ENCODE results near the gene PRM1.
"Not testable (repeated sequence)": the region's sequence is repeated elsewhere in the genome, so short reads cannot be mapped to it uniquely, and the experiment has no call there.

PRM1 gene

DNA sequence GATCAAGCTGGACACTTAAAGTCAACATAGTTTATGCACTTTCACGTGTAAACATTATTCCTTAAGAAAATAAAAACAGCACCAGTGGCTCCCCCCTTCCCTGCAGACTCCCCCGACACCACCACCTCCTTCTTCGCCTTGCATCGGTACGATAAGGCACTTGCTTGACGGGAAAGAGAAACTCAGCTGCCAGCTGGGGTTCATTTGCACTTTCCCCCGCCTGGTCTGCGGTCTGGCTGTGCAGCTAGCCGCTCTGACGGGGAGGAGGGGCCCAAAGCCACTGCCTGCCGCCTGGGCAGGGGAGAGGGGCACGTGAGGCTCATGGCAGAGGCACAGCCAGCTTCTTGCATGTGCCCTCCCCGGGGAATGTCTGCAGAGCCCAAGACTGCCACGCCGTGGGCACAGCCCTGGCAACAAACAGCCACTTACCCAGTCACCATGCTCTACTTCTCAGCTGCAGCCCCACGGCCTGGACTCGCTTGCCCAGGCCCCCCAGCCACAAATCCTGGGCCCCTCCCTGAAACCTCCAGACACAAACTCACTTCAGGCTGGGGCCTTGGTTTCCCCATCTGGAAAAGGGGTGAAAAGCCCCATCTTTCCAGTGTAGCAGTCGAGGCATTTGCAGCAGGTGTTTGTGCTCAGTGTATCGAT is 16.5 kb upstream of the PRM1 start:
- peak; percentile 83 for ATAC-seq
- DNase-seq = peak; percentile 81

DNA sequence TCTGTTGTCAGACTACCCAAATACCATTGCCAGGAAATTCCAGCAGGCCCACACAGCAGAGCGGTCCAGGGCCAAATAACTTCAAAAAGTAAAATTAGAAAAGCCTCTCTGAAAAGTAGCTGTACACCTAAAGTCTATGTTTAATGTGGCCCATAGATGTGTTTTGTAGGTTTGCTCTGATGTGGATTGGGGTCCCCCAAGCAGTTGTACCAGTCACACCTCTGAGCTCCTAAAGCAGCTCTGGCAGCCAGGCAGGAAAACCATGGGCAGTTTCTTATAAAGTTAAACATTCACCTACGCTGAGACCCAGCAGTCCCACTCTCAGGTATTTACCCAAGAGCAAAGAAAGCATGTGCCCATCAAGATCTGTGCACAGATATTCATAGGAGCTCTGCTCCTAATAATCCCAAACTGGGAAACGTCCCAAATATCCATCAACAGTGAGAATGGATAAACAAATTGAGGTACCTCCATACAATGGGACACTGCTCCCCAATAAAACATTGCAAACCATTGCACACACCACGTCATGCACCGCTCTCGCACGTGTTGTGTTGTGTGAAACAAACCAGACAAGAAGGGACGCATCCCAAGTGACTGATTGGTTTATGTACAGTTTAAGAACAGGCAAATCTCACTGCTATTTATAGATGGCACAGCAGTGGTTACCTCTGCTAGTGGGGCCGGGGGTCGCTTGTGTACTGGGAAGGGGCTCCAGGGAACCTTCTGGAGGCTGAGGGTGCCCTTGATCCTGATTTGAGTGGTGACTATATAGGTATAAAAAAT is 15.8 kb upstream of the PRM1 start:
- ATAC-seq = peak; percentile 24
- no peak for DNase-seq

DNA sequence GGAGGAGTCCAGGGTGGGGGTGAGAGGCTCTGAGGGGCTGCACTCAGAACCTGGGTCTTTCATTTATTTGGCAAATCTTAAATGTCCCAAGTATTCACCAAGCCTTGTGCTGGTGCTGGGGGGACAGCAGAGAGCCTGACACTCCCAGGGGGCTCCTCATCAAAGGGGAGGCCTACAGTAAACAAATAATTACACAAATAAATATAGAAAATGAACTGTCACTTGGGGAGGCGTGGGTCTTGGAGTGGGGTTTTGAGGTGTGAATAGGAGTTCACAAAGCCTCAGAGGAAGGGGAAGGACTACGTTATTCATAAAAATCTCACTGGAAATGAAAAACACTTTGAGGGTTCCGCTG is 15.2 kb upstream of the PRM1 start:
- ATAC-seq = no peak
- DNase-seq = no peak

- DNase-seq = no peak
- ATAC-seq = no peak
These were observed 14.5 kb upstream of the PRM1 start for GRCh38 chr16:11295672-11296071.

DNA sequence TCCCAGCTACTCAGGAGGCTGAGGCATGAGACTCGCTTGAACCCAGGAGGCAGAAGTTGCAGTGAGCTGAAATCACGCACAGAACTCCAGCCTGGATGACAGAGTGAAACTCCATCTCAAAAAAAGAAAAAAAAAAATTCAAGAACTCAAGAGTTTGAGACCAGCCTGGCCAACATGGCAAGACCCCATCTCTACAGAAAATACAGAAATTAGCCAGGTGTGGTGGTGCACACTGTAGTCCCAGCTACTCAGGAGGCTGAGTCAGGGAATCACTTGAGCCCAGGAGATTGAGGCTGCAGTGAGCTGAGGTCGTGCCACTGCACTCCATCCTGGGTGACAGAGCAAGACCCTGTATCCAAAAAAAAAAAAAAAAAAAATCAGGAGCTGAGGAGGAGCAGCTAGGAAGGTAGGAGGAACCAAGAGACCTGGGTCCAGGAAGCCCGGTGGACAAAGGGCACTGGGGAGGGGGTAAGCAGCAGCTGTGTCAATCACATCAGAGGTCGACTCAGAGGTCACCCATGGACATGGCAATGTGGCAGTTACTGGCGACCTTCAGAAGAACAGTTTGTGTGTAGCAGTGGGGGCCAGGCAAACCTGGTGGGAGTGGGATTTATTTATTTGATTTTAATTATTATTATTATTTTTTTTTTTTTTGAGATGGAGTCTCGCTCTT is 11.1 kb upstream of the PRM1 start:
- ATAC-seq (no peak), DNase-seq (no peak)

- DNase-seq (no peak), ATAC-seq (no peak)
These were observed 10.1 kb upstream of the PRM1 start for GRCh38 chr16:11291091-11291703.

DNA sequence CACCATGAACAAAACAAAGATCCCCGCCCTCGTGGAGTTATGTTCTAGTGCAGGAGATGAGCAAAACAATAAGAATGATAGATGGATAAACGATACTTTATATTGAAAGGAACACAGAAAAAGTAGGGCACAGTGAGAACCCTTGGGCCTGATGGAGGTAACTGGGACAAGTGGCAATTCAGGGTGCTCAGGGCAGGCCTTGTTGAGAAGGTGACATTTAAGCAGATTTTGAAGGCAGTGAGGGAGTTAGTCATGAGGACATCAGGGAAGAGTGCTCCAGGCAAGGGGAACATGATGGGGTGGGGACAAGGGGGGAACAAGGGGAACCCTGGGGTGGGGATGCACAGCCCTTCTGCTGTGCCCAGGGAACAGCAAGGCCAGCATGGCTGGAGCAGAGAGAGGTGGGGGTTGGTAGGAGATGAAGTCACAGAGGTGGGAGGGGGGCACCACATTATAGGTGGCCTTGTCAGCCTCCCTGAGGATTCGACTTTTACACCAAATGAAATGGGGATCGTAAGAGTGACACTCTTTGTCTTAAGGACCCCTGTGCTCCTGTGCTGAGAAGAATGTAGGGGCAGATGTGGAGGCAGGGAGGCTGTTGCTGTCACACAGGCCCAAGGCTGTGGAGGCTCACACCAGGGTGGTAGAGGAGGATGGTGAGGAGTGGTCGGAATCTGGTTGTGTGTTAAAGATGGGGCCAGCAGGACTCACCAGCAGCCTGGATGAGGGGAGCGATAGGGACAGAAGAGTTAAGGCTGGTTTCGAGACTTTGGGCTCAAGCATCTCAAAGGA is 9.2 kb upstream of the PRM1 start:
- ATAC-seq = no peak
- no peak for DNase-seq

DNA sequence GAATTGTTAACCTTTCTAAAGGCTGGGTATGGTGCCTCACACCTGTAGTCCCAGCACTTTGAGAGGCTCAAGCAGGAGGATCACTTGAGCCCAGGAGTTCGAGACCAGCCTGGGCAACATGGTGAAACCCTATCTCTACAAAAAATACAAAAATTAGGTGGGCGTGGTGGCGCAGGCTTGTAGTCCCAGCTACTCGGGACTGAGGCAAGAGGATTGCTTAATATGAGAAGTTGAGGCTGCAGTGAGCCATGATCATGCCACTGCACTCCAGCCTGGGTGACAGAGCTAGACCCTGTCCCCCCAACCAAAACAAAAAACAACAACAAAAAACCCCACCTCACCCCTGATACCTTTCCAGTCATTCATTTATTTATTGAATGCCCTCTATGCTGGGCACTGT is 8.6 kb upstream of the PRM1 start:
- DNase-seq, ATAC-seq: not testable (repeated sequence)

DNA sequence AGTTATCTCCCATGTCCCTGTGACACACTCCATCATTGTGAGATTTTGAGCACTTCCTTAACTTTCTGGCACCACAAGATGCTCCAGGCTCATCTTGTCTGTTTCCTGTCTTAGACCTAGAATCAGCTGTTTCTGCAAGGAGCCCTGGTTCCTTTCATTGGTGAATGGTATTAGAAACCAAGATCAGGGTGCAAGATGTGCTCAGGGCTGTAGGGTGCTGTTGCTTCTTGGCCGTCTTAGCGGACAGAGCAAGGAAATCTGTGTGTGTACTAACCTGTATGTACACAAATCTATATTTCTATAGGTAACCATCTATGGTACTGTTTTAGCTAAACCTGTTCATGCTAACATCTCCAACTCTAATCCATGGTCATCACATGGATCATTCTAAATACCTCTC is 8.1 kb upstream of the PRM1 start:
- DNase-seq = no peak
- no peak for ATAC-seq

GRCh38 chr16:11285842-11286241 is 4.7 kb upstream of the PRM1 start:
- ATAC-seq (peak; percentile 64), DNase-seq (no peak)

DNA sequence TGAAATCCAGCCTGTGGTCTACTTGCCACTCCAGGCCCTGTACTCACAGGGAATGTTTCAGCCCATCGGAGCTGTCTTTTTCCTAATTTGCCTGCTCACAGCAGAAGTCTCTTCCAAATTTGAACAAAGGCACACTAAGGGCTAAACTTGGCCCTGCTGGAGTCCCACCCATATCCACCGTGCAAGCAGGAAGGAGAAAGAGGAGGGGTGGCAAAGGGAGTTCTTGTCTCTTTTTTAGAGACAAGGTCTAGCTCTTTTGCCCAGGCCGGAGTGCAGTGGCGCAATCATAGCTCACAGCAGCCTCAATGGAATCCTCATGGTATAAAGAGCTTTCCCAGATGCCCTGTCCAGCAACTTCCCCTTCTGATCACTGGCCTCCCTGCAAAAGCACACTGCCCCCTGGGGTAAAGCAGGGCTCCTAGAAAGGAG is 2.7 kb upstream of the PRM1 start:
- no peak for DNase-seq
- ATAC-seq = no peak

DNA sequence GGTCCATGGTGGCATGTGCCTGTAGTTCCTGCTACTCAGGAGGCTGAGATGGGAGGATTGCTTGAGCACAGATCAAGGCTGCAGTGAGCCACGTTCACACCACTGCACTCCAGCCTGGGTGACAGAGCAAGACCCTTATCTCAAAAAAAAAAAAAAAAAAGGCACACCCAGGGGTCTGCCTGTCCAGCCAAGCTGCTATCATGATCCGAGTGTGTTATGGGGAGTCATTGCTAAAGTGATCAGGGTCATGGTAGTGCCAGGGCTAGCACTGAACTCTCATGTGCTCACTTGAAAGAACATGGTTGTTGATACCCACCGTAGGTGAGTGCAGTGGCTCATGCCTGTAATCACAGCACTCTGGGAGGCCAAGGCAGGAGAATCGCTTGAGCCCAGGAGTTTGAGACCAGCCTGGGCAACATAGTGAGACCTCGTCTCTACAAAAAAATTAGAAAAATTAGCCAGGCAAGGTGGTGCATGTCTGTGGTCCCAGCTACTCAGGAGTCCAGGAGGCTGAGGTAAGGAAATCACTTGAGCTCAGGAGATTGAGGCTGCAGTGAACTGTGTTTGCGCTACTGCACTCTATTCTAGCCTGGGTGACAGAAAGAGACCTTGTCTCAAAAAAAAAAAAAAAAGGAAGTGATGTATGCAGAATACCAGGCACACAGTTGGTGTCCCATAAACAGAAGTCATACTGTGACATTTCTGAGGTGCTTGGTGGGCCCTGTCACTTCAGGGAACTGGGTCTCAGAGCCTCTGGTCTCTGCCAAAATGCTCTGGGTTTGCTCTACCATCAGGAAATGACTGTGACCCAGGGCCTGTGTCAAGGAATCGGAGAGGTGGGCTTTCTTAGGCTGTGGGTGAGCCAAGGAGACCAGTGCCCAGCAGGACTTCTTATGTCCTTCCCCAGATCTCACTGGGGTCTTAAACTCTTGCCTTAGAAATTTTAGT is 2.2 kb downstream of the PRM1 start:
- ATAC-seq = no peak
- DNase-seq = no peak

GRCh38 chr16:11277607-11278337 is 3.4 kb downstream of the PRM1 start:
- no peak for ATAC-seq
- no peak for DNase-seq

- ATAC-seq = no peak
- DNase-seq = no peak
These were observed 4.1 kb downstream of the PRM1 start for GRCh38 chr16:11276896-11277593.

- ATAC-seq (no peak), DNase-seq (no peak)
These were observed 4.8 kb downstream of the PRM1 start, which contains the start of gene PRM2 for GRCh38 chr16:11276143-11276895. Gene PRM2 (minus strand): TSS chr16:11276480. CDS start chr16:11276370, 110 bp downstream.

- DNase-seq (no peak), ATAC-seq (peak; percentile 12)
These were observed 6.2 kb downstream of the PRM1 start for GRCh38 chr16:11274964-11275363.

DNA sequence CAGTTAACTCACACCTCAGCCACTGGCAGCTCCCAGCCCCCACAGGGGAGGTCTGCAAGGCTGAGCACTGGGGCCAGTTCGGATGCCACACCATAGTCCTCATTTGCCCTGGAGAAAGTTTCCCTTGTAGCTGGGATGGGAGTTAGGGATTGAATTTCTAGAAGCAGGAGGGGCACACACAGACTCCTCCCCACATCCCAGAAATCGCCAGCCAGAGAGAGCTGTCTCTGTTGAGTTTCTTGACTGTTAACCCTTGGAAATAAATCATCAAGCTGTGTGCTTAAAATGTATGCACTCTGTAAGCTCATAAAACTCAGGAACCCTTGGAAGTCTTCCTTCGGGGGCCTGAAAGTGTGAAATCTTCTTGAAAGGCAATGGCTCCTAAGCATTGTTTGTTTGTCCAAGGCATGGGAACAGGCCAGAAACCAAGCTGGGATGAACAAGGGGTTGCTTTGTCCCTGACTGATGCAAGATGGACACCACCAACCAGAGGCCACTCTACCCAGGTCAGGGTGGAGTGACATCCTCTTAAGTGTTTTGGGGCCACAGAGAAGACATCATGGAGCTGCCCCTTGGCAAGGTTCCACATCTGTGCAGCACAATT is 7.3 kb downstream of the PRM1 start:
- no peak for ATAC-seq
- no peak for DNase-seq

All from stimulated activated naive CD8-positive, alpha-beta T cell treated with anti-CD3 and anti-CD28 coated beads, Interleukin-15, Interleukin-2, amounts not matched to agents 100 U/mL and 50 U/mL, for 24 hours (primary cell).